ENCODE results near the gene PCDH9. TPM values are rescaled to one million over a fixed set of nuclear protein-coding genes. Genes with fewer than 3 reads are reported as not detected.

The PCDH9 gene
- total RNA-seq, 4 donors from 2014 or later = 0.64 to 1.1 (median 0.82) TPM

DNA sequence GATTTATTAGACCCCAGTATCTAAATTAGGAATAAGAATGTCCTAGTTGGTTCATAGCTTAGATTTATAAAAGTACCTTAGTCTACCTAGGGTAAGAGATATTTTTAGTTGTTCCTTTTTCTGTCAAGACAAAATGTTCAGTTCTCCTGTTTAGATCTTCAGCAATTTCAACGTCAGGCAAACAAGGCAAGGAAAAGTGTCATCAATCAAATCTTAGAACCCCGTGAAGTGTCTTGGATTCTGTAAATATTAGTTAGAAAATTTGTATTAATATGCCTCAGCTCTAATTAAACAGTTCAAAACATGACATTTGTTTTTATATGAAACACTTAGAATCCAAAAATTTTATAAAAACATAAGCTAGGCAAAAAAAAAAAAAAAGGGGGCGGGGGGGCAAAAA is 296.6 kb downstream of the PCDH9 start:
- Histone ChIP-seq H3K4me3 (no peak overlapping the region), H3K4me1 (no peaks in the 10 kb centered on the region), H3K9me3 (no peaks in the 10 kb centered on the region), H3K27ac (no peak overlapping the region), H3K36me3 (no peaks in the 10 kb centered on the region), H3K27me3 (no peaks in the 10 kb centered on the region)
- WGBS = 71% methylated on average over 3 of the region's 3 CpGs
- TF ChIP-seq POLR2A (IDR thresholded peaks at IDR 0.05) = no peak
- TF ChIP-seq, protein P1, sequence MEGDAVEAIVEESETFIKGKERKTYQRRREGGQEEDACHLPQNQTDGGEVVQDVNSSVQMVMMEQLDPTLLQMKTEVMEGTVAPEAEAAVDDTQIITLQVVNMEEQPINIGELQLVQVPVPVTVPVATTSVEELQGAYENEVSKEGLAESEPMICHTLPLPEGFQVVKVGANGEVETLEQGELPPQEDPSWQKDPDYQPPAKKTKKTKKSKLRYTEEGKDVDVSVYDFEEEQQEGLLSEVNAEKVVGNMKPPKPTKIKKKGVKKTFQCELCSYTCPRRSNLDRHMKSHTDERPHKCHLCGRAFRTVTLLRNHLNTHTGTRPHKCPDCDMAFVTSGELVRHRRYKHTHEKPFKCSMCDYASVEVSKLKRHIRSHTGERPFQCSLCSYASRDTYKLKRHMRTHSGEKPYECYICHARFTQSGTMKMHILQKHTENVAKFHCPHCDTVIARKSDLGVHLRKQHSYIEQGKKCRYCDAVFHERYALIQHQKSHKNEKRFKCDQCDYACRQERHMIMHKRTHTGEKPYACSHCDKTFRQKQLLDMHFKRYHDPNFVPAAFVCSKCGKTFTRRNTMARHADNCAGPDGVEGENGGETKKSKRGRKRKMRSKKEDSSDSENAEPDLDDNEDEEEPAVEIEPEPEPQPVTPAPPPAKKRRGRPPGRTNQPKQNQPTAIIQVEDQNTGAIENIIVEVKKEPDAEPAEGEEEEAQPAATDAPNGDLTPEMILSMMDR (IDR thresholded peaks at IDR 0.05) = no peak
- peak; percentile 95 for TF ChIP-seq EP300 (IDR thresholded peaks at IDR 0.05)
- no peak for DNase-seq (ENCODE audit: low spot score in 2 of 2)

DNA sequence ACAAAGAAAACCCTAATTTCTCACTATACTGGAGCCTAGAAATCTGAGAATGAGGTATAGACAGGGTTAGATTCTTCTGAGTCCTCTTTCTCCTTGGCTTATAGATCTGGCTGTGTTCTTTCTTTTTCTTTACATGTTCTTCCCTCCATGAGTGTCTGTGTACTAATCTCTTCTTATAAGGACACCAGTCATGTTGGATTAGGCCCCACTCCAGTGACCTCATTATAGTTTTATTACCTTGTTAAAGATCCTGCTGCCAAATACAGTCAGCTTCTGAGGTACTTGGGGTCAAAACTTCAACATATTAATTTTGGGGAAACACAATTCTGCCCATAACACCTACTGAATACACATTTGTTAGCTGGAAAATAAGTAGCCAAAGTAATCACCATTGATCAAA is 302.6 kb downstream of the PCDH9 start:
- H3K36me3 ChIP-seq = no peaks in the 10 kb centered on the region
- H3K9me3 ChIP-seq = no peaks in the 10 kb centered on the region
- no peaks in the 10 kb centered on the region for H3K4me1 ChIP-seq
- TF ChIP-seq POLR2A (IDR thresholded peaks at IDR 0.05) = no peak
- TF ChIP-seq, protein P1 (IDR thresholded peaks at IDR 0.05) = no peak
- no peak for TF ChIP-seq EP300 (IDR thresholded peaks at IDR 0.05)
- no peak for TF ChIP-seq POLR2AphosphoS5 (IDR thresholded peaks at IDR 0.05)
- H3K27me3 ChIP-seq = no peaks in the 10 kb centered on the region
- no peak overlapping the region for H3K27ac ChIP-seq
- H3K4me3 ChIP-seq = no peak overlapping the region
- no peak for DNase-seq (ENCODE audit: low spot score in 2 of 2)

DNA sequence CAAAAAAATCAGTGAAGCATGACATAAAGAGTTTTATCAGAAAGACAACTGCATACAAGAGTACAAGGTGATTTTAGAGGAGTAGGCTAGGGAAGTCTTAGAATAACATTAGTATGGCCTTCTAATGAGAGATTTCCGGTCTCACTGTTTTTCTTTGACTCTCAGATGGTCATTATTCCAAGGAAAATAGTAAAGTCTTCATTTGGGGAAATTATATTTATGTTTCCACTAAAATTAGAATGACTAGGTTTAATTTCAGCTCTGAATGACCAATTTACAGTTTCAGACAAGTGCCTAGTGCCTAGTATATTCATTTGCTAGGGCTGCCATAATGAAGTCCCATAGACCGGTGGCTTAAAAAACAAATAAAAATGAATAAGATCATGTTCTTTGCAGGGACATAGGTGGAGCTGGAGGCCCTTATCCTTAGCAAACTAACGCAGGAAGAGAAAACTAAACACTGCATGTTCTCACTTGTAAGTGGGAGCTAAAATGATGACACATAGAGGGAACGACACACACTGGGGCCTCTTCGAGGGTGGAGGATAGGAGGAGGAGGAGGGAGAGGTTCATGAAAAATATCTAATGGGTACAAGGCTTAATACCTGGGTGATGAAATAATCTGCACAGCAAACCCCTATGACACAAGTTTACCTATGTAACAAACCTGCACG is 303.1 kb downstream of the PCDH9 start:
- H3K36me3 ChIP-seq = no peaks in the 10 kb centered on the region
- no peak overlapping the region for H3K27ac ChIP-seq
- no peak overlapping the region for H3K4me3 ChIP-seq
- H3K9me3 ChIP-seq = no peaks in the 10 kb centered on the region
- no peaks in the 10 kb centered on the region for H3K27me3 ChIP-seq
- WGBS = 56% methylated on average over 6 of the region's 6 CpGs
- no peak for DNase-seq (ENCODE audit: low spot score in 2 of 2)
- H3K4me1 ChIP-seq = no peaks in the 10 kb centered on the region
- TF ChIP-seq, protein P1 (IDR thresholded peaks at IDR 0.05) = no peak
- no peak for TF ChIP-seq POLR2AphosphoS5 (IDR thresholded peaks at IDR 0.05)
- no peak for TF ChIP-seq EP300 (IDR thresholded peaks at IDR 0.05)
- TF ChIP-seq POLR2A (IDR thresholded peaks at IDR 0.05) = no peak

DNA sequence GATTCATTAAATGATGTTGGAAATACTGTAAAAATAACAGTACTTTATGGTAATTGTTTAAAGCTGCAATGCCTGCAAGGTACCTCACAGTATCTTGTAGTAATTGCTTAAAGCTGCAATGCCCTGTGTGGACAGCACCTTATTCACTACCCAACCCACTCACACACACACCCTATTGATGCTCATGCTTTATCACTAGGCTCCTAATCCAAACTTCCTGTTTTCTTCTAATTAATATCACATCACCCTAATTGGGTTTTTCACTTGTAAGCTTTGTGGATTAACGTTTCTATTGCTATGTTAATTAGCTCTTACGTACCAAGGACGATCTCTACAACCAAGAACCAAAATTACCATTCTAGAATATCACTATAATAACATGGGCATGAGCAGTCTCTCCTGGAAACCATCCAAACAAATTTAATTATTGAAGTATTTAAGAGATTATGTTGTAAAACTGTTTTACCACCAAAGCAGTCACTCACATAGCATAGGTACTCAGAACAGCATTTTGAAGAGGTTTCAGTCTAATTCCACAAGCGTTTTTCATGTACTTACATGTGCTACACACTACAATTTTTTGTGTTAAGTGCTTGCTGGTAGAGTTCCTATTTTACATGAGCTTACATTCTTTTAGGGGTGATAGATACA is 303.8 kb downstream of the PCDH9 start:
- Histone ChIP-seq H3K27ac (no peak overlapping the region), H3K9me3 (no peaks in the 10 kb centered on the region), H3K4me3 (no peak overlapping the region), H3K4me1 (no peaks in the 10 kb centered on the region), H3K36me3 (no peaks in the 10 kb centered on the region), H3K27me3 (no peaks in the 10 kb centered on the region)
- TF ChIP-seq, protein P1 (IDR thresholded peaks at IDR 0.05) = no peak
- TF ChIP-seq POLR2AphosphoS5 (IDR thresholded peaks at IDR 0.05) (no peak), EP300 (IDR thresholded peaks at IDR 0.05) (no peak), POLR2A (IDR thresholded peaks at IDR 0.05) (no peak)
- WGBS = 55% methylated on average over 4 of the region's 4 CpGs
- DNase-seq (ENCODE audit: low spot score in 2 of 2) = no peak

DNA sequence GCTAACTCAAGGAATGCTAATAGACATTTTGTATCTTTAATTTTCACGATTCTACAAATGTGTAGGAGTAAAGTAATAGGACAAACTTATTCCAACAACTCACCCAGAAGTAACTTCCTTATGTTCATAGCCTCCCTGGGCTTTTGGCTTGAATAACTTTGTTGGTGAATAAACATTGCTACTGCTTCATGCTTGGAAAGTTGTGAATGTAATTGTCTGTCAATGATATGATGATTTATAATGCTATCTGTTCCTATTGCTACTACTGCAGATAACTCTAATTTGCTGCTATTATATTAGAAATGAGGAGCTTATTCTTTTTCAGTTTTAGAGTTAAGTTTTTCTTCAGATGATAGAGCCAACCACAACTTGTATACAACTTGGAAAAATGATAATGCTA is 307.7 kb downstream of the PCDH9 start:
- 77% methylated on average over 1 of the region's 1 CpG for WGBS
- H3K9me3 ChIP-seq = no peaks in the 10 kb centered on the region
- no peaks in the 10 kb centered on the region for H3K4me1 ChIP-seq
- no peak for DNase-seq (ENCODE audit: low spot score in 2 of 2)
- no peaks in the 10 kb centered on the region for H3K36me3 ChIP-seq
- no peaks in the 10 kb centered on the region for H3K27me3 ChIP-seq
- H3K27ac ChIP-seq = no peak overlapping the region
- TF ChIP-seq, protein P1 (IDR thresholded peaks at IDR 0.05) = no peak
- TF ChIP-seq POLR2A (IDR thresholded peaks at IDR 0.05) = no peak
- H3K4me3 ChIP-seq = no peak overlapping the region

Measured in suprapubic skin (tissue), 4 donors.